Lower leg skin (tissue), 3 donors: ENCODE results near the gene B3GNT4.

ENCODE experiments used
- CTCF ChIP-seq, 3 donors: fragments of 450-650 bp; IDR thresholded peaks; one replicate each; pipeline ENCODE4 v1.5.1; 2016; ENCODE audit warnings: antibody characterized with exemption in 3 of 3, mild to moderate bottlenecking in 3 of 3, moderate library complexity in 2 of 3
- POLR2A ChIP-seq, 2 donors: fragments of 450-650 bp; IDR thresholded peaks; one replicate each; pipeline ENCODE4 v1.6.1; 2016 to 2017; ENCODE audit warnings: antibody characterized with exemption in 2 of 2, mild to moderate bottlenecking in 1 of 2, moderate library complexity in 1 of 2

GRCh38 chr12:122202017-122202416 is 1.5 kb upstream of the B3GNT4 start:
- TF ChIP-seq CTCF (IDR thresholded peaks at IDR 0.05) (no peak), POLR2A (IDR thresholded peaks at IDR 0.05) (no peak)
